Limb (tissue), 2 donors: ENCODE data around the gene TSHB.

ENCODE experiments used
- DNase-seq, 2 donors: peaks; one replicate each; pipeline ENCODE4 v3.0.0-alpha.2; 2016; ENCODE audit errors: extremely low spot score in 2 of 2

TSHB gene

GRCh38 chr1:115059316-115059715, 29.7 kb downstream of the TSHB start:
- no peak for DNase-seq

DNA sequence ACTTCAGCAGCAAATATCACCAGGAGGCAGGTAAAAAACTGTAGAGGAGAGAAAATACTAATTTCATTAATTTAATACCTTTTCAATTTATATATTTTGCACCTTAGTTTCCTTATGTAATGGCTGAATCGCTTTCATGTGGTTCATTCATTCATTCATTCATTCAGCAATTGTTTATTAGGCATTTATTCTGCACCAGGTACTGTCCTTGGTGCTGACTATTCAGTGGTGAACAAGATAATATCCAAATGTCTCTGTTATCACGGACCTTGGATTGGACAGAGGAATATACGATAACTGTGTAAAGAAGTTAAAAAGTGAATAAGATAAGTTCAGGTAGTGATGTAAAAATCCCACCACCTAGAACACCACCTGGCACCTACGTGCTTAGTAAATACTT, 30.9 kb downstream of the TSHB start:
- no peak for DNase-seq

DNA sequence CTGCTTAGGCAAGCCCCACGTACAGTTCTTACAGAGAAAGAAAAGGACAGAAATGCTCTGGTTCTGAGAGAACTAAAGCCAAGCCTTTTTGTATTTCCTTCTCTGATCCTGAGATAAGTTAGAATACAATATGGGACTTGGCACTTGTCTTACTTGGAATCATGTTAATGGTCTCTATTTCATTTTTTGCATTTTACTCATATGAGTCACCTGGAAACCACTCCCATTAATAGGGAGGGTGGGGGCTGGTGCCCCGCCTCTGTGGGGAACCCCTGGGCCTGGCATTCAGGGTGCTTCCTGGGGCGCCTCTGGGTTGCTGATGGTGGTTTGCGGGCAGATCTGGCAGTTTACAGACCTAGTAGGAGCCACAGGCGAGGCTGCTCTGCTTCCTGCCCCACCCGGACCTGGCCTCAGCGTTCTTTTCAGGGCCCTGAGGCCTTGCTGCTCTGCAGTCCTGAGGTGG, 32.9 kb downstream of the TSHB start:
- no peak for DNase-seq

- no peak for DNase-seq
Measured at GRCh38 chr1:115063228-115063901, 33.7 kb downstream of the TSHB start.

GRCh38 chr1:115064461-115064860, 34.8 kb downstream of the TSHB start:
- no peak for DNase-seq

GRCh38 chr1:115065021-115065420, 35.4 kb downstream of the TSHB start:
- no peak for DNase-seq

DNA sequence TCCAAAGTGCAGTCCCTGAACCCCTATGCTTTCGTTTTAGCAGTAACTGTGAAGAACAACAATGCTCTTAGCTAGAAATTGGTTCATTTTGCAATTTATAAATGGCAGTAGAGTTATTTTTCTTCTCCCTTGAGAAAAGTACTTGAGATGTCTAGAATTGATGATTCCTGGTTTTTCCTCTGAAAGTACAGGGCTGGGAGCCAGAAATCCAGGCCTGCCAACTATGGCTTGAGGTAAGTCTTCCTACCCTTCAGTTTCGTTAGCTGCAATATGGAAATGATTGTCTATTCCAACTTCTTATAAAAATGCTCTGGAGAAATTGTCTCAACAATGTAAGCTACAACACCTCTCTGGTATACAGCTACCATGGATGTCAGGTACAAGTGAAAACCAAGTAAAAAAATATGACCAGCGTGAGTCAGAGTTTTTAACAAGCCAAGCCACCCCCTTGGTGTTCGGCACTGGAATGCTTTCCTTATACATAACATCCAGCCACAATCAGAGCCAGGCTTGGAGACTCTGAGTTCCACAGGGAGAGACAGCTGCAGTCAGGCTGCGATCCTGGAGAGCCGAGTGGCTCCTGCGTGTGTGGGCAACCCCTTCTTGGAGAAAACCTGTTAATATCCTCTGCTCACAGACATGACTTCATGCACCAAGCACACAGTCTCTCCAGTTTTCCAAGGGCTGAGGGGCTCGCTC, 37.7 kb downstream of the TSHB start:
- no peak for DNase-seq

DNA sequence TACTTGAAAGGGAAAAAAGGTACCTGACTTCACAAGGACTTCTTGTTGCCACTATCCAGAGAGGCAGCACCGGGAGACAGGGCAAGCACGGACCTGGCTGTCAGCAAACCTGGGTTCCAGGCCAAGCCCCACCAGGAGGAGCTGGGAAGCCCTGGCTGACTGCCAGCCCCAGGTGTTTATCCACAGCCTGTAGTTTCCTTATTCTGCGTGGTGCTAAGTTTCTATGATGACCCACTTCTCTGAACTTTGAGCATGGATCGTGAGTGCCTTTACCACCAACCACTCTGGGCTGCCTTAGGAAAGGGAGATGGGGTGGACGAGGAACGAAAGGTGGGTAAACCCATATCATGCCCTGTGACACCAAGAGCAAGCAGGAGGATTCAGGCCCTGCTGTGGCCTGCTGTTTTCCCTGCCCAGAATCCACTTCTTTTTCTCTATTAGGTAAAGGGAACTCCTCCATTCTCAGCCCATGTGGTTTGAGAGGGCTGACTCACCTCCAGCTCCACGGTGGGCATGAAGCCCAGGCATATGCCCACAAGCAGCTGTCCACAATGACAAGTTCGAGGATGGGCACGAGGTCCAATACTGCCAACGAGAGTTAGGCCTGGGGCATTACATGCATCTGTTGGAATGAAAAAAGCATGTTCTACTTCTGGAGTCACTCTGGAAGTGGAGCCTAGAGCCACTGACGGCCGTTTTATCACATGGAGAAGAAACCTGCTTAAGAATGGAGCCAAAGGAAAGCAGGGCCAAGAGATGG, 39.4 kb downstream of the TSHB start:
- DNase-seq = no peak

GRCh38 chr1:115069659-115070308, 40.2 kb downstream of the TSHB start:
- no peak for DNase-seq

DNA sequence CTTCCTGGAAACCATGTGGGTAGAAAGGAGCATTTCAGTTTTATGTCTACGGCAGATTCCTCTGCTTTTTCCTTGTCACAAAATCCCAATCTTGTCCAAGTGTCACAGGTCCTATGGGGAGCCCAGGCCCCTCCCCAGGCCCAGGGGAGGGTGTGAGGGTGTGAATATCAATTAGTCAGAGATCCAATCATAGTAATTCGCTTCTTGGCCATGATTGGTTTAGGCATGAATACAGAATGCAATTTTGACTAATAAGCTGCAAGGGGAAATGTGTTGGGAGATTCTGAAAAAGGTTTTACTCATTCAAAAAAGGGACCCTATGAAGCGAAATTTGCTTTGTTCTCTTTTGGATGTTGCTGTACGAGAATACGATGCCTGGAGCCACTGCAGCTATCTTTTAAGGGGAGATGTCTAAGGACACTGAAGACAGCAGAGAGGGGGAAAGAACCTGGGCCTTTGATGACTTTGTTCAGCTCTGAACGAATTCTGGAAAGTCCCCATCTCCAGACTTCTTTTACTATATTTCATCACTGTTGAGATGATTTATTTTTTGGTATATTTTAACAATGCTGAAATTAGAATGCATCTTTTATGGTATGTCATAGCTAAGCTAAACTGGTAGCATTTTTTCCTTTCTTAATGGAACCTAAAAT, 41.5 kb downstream of the TSHB start:
- no peak for DNase-seq

- DNase-seq = no peak
Measured at GRCh38 chr1:115073298-115074087, 43.9 kb downstream of the TSHB start.

- no peak for DNase-seq
Measured at GRCh38 chr1:115074839-115075534, 45.4 kb downstream of the TSHB start.

GRCh38 chr1:115076384-115076915, 46.8 kb downstream of the TSHB start:
- no peak for DNase-seq

DNA sequence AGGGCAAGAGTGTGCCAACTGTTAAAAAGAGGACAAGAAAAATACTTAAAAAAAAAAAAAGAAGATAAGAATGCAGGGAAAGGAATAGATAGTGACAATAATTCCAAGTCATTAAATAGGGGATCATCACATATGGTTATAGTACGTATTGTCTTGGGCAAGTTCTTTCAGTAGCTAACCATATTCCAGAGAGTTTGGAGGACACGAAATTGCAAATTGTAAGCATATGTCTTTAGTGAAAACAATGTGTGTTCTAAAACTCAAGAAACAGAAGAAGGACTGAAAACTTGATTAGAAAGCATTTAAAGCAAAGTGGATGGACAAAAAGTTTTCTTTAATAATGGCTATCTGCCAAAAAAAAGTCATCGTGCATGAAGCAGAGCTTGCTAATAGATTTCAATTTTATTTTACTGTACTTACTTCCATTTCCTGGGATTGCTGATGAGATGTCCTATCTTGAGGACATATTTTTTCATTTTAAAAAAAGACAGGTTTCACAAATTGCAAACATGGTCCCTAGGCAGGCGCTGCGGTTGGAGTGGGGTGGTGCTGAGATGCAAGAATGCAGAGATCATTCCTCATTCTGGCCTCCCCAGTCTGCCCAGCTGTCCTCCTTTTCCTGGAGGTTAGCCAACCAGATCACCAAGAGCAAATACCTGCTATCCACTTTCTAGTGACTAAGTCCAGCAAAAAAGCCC, 47.8 kb downstream of the TSHB start:
- DNase-seq = no peak

DNA sequence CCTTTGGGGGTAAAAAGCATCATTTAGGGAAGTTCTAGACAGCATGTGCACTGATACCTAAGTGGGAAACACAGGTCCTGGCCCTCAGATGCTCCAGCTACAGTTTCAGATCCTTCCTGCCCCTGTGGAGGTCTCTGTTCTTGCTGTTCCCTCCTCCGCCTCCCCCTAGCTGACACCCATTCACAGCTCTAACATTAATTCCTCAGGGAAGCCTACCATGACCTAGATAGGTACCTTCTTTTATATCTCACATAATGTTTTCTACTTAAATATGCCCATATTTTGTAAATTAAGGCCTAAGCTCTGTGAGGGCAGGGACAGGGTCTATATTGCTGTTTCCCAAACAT, 48.3 kb downstream of the TSHB start:
- DNase-seq = no peak

GRCh38 chr1:115078708-115079107, 49.1 kb downstream of the TSHB start:
- no peak for DNase-seq

DNA sequence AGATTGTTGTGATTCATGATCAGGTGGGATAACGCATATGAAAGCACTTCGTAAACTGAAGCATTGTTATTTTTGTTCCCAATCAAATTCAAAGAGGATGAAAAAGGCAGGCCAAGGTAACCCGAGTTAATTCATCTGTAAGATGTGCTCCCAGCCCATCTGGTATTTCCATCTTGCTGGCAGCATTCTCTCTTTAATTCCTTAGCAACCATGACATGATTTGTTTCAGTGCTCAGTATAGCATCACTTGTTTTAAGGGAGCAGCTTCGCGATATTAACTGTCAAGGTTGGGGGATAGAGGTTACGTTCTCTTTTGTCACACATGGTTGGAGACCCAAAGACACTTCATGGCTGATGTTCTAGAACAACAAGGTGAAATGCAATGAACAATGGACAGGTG, 53.3 kb downstream of the TSHB start:
- no peak for DNase-seq
